ENCODE measurements around the gene TTLL5. TPM values are rescaled to one million over a fixed set of nuclear protein-coding genes. Genes with fewer than 3 reads are reported as not detected.

TTLL5 gene
- polyA plus RNA-seq, 4 donors, result 4.6 to 14.8 (median 8.5) TPM

DNA sequence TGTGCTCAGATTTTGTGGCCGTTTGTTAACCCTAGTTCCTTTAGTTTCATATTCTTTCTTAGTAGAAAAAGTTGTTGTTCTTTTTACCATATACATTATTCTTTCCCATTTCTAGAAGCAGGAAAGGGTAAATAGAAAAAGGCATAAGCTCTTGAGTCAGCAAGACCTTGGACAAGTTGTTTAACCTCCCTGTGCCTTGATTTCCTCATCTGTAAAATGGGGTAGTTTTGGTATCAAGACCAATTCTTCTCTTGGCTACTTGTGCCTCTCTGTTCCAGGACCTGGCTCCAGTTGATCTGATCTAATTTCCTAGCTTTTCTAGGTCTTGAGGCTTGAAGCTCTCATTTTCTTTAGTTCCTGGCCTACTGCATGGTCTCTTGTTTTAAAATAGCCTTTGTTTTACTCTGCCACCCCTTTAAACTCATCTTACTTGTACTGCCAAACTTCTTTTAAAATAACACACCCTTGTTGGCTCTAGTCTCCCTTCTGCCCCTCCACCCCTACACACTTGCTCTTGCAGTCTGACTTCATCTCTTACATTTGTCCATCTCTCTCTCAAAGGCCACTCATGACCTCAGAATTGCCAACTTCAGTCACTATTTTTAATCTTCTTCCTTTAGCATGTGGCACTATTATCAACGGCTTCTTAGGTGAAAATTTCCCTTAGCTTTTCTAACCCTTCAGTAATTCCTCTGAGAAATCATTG lies 143.7 kb downstream of the TTLL5 start:
- Histone ChIP-seq H3K4me1 (ENCODE audit: control insufficient read depth in 3 of 3, insufficient read depth in 2 of 3, low read depth in 1 of 3, low read length in 2 of 3) (peaks cover 0 to 3% (median 0%) of the 10 kb centered on the region in 3 donors), H3K36me3 (ENCODE audit: control insufficient read depth in 3 of 3, insufficient read depth in 2 of 3, low read depth in 1 of 3, low read length in 3 of 3) (peaks cover 0 to 8% (median 0%) of the 10 kb centered on the region in 3 donors), H3K9me3 (ENCODE audit: control insufficient read depth in 2 of 2, insufficient read depth in 1 of 2, low read depth in 1 of 2, low read length in 1 of 2) (peaks cover 0 to 4% of the 10 kb centered on the region in 2 donors), H3K27me3 (ENCODE audit: control insufficient read depth in 3 of 3, insufficient read depth in 3 of 3, low read length in 3 of 3) (no peaks in the 10 kb centered on the region), H3K4me3 (ENCODE audit: low read depth in 1 of 3, low read length in 3 of 3) (no peak overlapping the region), H3K27ac (ENCODE audit: low read depth in 1 of 3, low read length in 2 of 3) (no peak overlapping the region)
- WGBS, 3 donors, result 77 to 90% (median 79%) methylated on average over 2 of the region's 2 CpGs
- no peak for FAIRE-seq
- DNase-seq, result no peak

DNA sequence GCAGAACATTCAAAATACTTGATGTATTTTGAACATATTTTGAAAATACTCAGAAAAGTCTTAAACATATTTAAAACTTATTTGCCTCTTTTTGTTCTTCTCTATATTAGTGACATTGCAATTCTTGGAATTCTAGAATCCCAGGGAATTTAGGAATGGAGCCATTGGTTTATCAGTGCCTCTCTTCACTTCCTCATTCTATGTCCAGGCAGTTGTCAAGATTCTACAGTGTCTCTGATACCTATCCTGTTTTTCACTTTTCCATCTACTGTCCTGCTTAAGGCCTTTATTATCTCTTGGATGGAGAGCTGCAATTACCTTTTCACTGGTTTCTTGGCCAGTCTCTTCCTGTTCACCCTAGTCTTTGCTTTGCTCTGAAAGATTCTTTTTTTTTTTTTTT lies 144.6 kb downstream of the TTLL5 start:
- Histone ChIP-seq H3K27ac (ENCODE audit: low read depth in 1 of 3, low read length in 2 of 3) (no peak overlapping the region), H3K4me1 (ENCODE audit: control insufficient read depth in 3 of 3, insufficient read depth in 2 of 3, low read depth in 1 of 3, low read length in 2 of 3) (peaks cover 0 to 3% (median 0%) of the 10 kb centered on the region in 3 donors), H3K9me3 (ENCODE audit: control insufficient read depth in 2 of 2, insufficient read depth in 1 of 2, low read depth in 1 of 2, low read length in 1 of 2) (peaks cover 0 to 1% of the 10 kb centered on the region in 2 donors), H3K36me3 (ENCODE audit: control insufficient read depth in 3 of 3, insufficient read depth in 2 of 3, low read depth in 1 of 3, low read length in 3 of 3) (peaks cover 0 to 8% (median 0%) of the 10 kb centered on the region in 3 donors), H3K27me3 (ENCODE audit: control insufficient read depth in 3 of 3, insufficient read depth in 3 of 3, low read length in 3 of 3) (no peaks in the 10 kb centered on the region), H3K4me3 (ENCODE audit: low read depth in 1 of 3, low read length in 3 of 3) (no peak overlapping the region)
- DNase-seq, result no peak
- FAIRE-seq, result no peak

DNA sequence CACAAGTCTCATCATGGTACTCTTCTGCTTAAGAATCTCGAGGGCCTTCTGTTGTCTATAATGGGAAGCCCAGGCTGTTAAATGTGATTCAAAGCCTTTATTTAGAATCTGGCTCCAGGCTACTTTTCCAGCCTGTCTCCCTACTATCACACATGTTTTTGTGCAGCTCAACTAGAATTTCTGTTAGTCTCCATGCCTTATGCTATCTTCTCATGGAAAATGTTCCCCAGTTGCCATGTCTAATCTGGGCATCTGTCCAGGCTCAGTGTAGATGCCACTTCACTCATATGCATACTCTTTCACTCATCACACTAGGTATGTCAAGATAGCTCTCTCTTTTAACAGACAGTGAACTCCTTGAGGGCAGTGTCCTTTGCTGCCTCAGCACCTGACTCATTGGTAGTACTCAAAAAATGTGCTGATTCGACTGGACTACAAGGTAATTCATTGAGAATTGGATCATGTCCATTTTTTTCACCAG lies 145.3 kb downstream of the TTLL5 start:
- DNase-seq (peak; percentile 9 to 37), FAIRE-seq (no peak)
- H3K27ac ChIP-seq (ENCODE audit: low read depth in 1 of 3, low read length in 2 of 3), result peak overlapping the region in 1 of 3 donors; percentile 42

GRCh38 chr14:75807667-75808360 lies 146.8 kb downstream of the TTLL5 start:
- H3K4me3 ChIP-seq (ENCODE audit: low read depth in 1 of 3, low read length in 3 of 3), result no peak overlapping the region
- DNase-seq (peak; percentile 19 to 47), FAIRE-seq (no peak)
- peaks cover 0 to 18% (median 0%) of the 10 kb centered on the region in 3 donors for H3K4me1 ChIP-seq (ENCODE audit: control insufficient read depth in 3 of 3, insufficient read depth in 2 of 3, low read depth in 1 of 3, low read length in 2 of 3)
- 80 to 93% (median 86%) methylated on average over 6 of the region's 6 CpGs for WGBS, 3 donors
- H3K27ac ChIP-seq (ENCODE audit: low read depth in 1 of 3, low read length in 2 of 3), result peak overlapping the region in 1 of 3 donors; percentile 64
- peaks cover 0 to 6% (median 0%) of the 10 kb centered on the region in 3 donors for H3K36me3 ChIP-seq (ENCODE audit: control insufficient read depth in 3 of 3, insufficient read depth in 2 of 3, low read depth in 1 of 3, low read length in 3 of 3)
- no peaks in the 10 kb centered on the region for H3K9me3 ChIP-seq (ENCODE audit: control insufficient read depth in 2 of 2, insufficient read depth in 1 of 2, low read depth in 1 of 2, low read length in 1 of 2)
- H3K27me3 ChIP-seq (ENCODE audit: control insufficient read depth in 3 of 3, insufficient read depth in 3 of 3, low read length in 3 of 3), result no peaks in the 10 kb centered on the region

More for the DNA sequence above, 145.3 kb downstream of the TTLL5 start:
- no peak overlapping the region for H3K4me3 ChIP-seq (ENCODE audit: low read depth in 1 of 3, low read length in 3 of 3)
- WGBS, 3 donors, result 78 to 90% (median 90%) methylated on average over 2 of the region's 2 CpGs
- H3K9me3 ChIP-seq (ENCODE audit: control insufficient read depth in 2 of 2, insufficient read depth in 1 of 2, low read depth in 1 of 2, low read length in 1 of 2), result no peaks in the 10 kb centered on the region
- H3K4me1 ChIP-seq (ENCODE audit: control insufficient read depth in 3 of 3, insufficient read depth in 2 of 3, low read depth in 1 of 3, low read length in 2 of 3), result peaks cover 0 to 10% (median 0%) of the 10 kb centered on the region in 3 donors
- H3K36me3 ChIP-seq (ENCODE audit: control insufficient read depth in 3 of 3, insufficient read depth in 2 of 3, low read depth in 1 of 3, low read length in 3 of 3), result peaks cover 0 to 6% (median 0%) of the 10 kb centered on the region in 3 donors
- no peaks in the 10 kb centered on the region for H3K27me3 ChIP-seq (ENCODE audit: control insufficient read depth in 3 of 3, insufficient read depth in 3 of 3, low read length in 3 of 3)

DNA sequence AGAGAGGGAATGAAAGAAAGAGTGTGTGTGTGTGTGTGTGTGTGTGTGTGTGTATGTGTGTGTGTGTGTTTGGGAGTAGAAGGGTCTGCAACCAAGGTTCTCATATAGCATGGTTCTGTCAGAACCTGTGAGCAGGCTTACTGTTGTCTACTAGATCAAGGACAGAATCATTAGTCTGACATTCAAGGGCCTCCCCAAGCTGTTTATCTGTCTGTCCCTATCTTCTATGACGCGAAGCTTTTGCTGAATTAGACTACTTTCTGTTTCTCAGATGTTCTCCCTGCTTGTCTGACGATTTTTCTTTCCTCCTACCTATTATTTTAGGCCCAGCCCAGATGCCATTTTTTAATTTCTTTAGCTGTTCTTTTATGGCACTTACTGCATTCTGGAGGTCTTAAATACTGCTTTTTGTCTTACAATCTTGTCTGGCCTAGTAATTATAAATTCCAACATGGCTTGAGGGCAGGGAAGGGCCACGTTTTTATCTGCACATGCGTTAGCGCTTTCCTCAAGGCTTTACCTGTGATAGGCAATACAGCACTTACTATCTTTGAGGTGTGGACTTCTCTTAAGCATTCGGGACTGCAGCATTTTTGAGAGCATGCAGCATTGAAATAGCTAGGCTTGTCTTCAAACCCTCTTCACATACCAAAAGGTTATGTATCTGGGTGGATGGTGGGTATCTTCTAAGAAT lies 150.2 kb downstream of the TTLL5 start:
- Histone ChIP-seq H3K27me3 (ENCODE audit: control insufficient read depth in 3 of 3, insufficient read depth in 3 of 3, low read length in 3 of 3) (no peaks in the 10 kb centered on the region), H3K27ac (ENCODE audit: low read depth in 1 of 3, low read length in 2 of 3) (peak overlapping the region in 2 of 3 donors; percentile 1 to 68)

DNA sequence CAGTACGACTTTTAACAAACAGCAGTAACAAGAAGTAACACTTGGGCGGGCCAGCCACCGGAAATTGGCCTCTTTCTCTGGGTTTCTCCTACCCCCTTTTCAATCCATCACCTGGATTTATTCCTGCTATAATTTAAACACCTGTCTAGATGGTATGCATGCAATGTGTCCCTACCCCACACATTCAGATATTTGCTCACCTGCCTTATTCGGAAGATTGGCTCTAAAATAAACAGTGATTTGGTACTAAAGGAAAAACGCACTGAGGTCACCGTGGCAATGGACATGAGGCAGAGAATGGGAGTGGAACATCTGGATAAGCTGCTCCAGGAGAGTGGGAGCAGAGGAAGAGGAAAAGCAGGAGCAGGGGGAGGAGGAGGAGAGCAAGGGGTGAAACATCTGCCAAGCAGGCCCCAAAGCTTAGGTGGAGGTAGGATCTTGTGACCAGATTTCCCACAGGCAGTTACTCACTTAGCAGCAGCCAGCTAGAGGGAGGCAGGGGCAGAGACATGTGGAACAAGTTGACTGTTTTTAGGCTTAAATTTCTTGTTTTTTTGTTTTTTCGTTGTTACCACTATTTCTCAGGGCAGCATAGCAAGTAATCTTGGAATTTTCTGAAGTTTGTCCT lies 150.9 kb downstream of the TTLL5 start:
- H3K4me3 ChIP-seq (ENCODE audit: low read depth in 1 of 3, low read length in 3 of 3), result no peak overlapping the region
- FAIRE-seq (no peak), DNase-seq (peak in 1 of 2 donors; percentile 6)
- peaks cover 0 to 18% (median 0%) of the 10 kb centered on the region in 3 donors for H3K4me1 ChIP-seq (ENCODE audit: control insufficient read depth in 3 of 3, insufficient read depth in 2 of 3, low read depth in 1 of 3, low read length in 2 of 3)
- H3K36me3 ChIP-seq (ENCODE audit: control insufficient read depth in 3 of 3, insufficient read depth in 2 of 3, low read depth in 1 of 3, low read length in 3 of 3), result no peaks in the 10 kb centered on the region
- H3K27me3 ChIP-seq (ENCODE audit: control insufficient read depth in 3 of 3, insufficient read depth in 3 of 3, low read length in 3 of 3), result no peaks in the 10 kb centered on the region
- peak overlapping the region in 1 of 3 donors; percentile 68 for H3K27ac ChIP-seq (ENCODE audit: low read depth in 1 of 3, low read length in 2 of 3)
- H3K9me3 ChIP-seq (ENCODE audit: control insufficient read depth in 2 of 2, insufficient read depth in 1 of 2, low read depth in 1 of 2, low read length in 1 of 2), result no peaks in the 10 kb centered on the region
- WGBS, 3 donors, result 27 to 63% (median 43%) methylated on average over 7 of the region's 7 CpGs

More for the DNA sequence above, 150.2 kb downstream of the TTLL5 start:
- Histone ChIP-seq H3K4me3 (ENCODE audit: low read depth in 1 of 3, low read length in 3 of 3) (no peak overlapping the region), H3K36me3 (ENCODE audit: control insufficient read depth in 3 of 3, insufficient read depth in 2 of 3, low read depth in 1 of 3, low read length in 3 of 3) (no peaks in the 10 kb centered on the region), H3K9me3 (ENCODE audit: control insufficient read depth in 2 of 2, insufficient read depth in 1 of 2, low read depth in 1 of 2, low read length in 1 of 2) (no peaks in the 10 kb centered on the region), H3K4me1 (ENCODE audit: control insufficient read depth in 3 of 3, insufficient read depth in 2 of 3, low read depth in 1 of 3, low read length in 2 of 3) (peaks cover 0 to 18% (median 0%) of the 10 kb centered on the region in 3 donors)
- 18 to 56% (median 40%) methylated on average over 7 of the region's 7 CpGs for WGBS, 3 donors
- no peak for FAIRE-seq
- DNase-seq, result peak; percentile 49 to 53

- H3K4me1 ChIP-seq (ENCODE audit: control insufficient read depth in 3 of 3, insufficient read depth in 2 of 3, low read depth in 1 of 3, low read length in 2 of 3), result peaks cover 0 to 18% (median 0%) of the 10 kb centered on the region in 3 donors
- no peaks in the 10 kb centered on the region for H3K36me3 ChIP-seq (ENCODE audit: control insufficient read depth in 3 of 3, insufficient read depth in 2 of 3, low read depth in 1 of 3, low read length in 3 of 3)
- H3K27me3 ChIP-seq (ENCODE audit: control insufficient read depth in 3 of 3, insufficient read depth in 3 of 3, low read length in 3 of 3), result no peaks in the 10 kb centered on the region
- DNase-seq (no peak), FAIRE-seq (no peak)
- H3K9me3 ChIP-seq (ENCODE audit: control insufficient read depth in 2 of 2, insufficient read depth in 1 of 2, low read depth in 1 of 2, low read length in 1 of 2), result no peaks in the 10 kb centered on the region
- peak overlapping the region in 1 of 3 donors; percentile 68 for H3K27ac ChIP-seq (ENCODE audit: low read depth in 1 of 3, low read length in 2 of 3)
- WGBS, 3 donors, result 72 to 81% (median 73%) methylated on average over 4 of the region's 4 CpGs
- no peak overlapping the region for H3K4me3 ChIP-seq (ENCODE audit: low read depth in 1 of 3, low read length in 3 of 3)
Measured at GRCh38 chr14:75812622-75813021, 151.6 kb downstream of the TTLL5 start.

- Histone ChIP-seq H3K9me3 (ENCODE audit: control insufficient read depth in 2 of 2, insufficient read depth in 1 of 2, low read depth in 1 of 2, low read length in 1 of 2) (no peaks in the 10 kb centered on the region), H3K36me3 (ENCODE audit: control insufficient read depth in 3 of 3, insufficient read depth in 2 of 3, low read depth in 1 of 3, low read length in 3 of 3) (peaks cover 0 to 13% (median 6%) of the 10 kb centered on the region in 3 donors), H3K4me1 (ENCODE audit: control insufficient read depth in 3 of 3, insufficient read depth in 2 of 3, low read depth in 1 of 3, low read length in 2 of 3) (peaks cover 3 to 22% (median 8%) of the 10 kb centered on the region in 3 donors), H3K27me3 (ENCODE audit: control insufficient read depth in 3 of 3, insufficient read depth in 3 of 3, low read length in 3 of 3) (no peaks in the 10 kb centered on the region), H3K4me3 (ENCODE audit: low read depth in 1 of 3, low read length in 3 of 3) (no peak overlapping the region), H3K27ac (ENCODE audit: low read depth in 1 of 3, low read length in 2 of 3) (no peak overlapping the region)
- FAIRE-seq (no peak), DNase-seq (no peak)
- WGBS, 3 donors, result 94 to 100% (median 94%) methylated on average over 4 of the region's 4 CpGs
Measured at GRCh38 chr14:75820761-75821160, 159.7 kb downstream of the TTLL5 start.
